GM18502 (cell line): ENCODE measurements around the gene VPS29.
"Not testable (repeated sequence)": the region's sequence is repeated elsewhere in the genome, so short reads cannot be mapped to it uniquely, and the experiment has no call there.

Experiments
- ATAC-seq: cut with Tn5 transposase; IDR thresholded peaks from one replicate; pipeline ENCODE4 v1.9.1; 2021; ENCODE audit warnings: mild to moderate bottlenecking; ENCODE audit not compliant: unreplicated experiment, poor library complexity

VPS29 gene

DNA sequence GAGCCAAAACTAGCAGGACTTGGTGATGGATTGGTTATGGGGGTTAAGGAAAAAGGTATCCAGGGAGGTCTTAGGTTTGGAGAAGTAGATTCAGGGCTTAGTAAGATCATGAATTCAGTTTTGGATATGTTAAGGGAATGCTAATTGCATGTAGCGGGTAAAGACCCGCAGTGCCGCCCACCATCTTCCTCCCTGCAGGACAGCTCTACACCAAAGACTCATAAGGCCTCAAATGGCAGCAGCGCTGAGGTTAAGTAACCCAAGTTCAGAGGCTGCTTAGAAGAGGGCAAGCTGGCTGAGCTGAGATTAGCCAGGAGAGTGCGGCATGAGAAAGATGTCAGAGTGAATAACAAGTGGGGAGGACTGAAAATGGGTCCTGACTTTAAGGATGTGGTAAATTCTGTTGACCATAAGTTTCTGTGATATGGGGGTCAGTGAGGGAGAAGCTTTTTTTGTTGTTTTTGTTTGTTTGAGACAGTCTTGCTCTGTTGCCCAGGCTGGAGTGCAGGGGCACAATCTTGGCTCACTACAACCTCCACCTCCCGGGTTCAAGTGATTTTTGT, 26.4 kb upstream of the VPS29 start:
- ATAC-seq = no peak

DNA sequence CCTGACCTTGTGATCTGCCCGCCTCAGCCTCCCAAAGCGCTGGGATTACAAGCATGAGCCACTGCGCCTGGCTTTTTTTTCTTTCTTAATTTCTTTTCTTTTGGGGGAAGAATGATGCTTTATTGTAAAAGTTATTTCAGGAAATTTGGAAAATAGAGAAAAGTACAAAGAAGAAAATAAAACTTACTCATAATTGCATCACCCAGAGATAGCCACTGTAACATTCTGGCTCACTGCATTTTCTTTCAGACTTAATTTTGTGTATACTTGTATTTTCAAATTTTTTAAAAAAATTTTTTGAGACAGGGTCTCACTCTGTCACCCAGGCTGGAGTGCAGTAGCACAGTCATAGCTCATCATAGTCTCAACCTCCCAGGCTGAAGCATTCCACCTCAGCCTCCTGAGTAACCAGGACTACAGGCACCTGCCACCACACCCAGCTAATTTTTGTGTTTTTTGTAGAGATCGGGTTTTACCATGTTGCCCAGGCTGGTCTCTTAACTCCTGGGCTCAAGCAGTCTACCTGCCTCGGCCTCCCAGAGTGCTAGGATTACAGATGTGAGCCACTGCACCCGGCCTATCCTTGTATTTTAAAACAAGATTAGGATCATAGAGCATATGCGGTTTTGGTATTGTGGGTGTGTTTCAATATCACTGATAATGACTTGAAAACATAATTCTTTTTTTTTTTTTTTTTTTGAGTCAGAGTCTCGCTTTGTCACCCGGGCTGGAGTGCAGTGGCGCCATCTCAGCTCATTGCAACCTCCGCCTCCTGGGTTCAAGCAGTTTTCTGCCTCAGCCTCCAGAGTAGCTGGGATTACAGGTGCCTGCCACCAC, 19.2 kb upstream of the VPS29 start:
- ATAC-seq = not testable (repeated sequence)

DNA sequence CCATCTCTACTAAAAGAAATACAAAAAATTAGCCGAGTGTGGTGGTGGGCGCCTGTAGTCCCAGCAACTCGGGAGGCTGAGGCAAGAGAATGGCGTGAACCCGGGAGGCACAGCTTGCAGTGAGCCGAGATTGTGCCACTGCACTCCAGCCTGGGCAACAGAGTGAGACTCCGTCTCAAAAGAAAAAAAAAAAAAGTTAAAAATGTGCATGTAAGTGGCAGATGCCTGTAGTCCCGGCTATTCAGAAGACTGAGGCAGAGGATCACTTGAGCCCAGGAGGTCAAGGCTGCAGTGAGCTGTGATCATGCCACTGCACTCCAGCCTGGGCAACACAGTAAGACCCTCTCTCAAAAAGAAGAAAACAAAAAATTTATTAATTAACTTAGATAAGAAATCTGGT, 16.1 kb upstream of the VPS29 start:
- ATAC-seq = not testable (repeated sequence)

DNA sequence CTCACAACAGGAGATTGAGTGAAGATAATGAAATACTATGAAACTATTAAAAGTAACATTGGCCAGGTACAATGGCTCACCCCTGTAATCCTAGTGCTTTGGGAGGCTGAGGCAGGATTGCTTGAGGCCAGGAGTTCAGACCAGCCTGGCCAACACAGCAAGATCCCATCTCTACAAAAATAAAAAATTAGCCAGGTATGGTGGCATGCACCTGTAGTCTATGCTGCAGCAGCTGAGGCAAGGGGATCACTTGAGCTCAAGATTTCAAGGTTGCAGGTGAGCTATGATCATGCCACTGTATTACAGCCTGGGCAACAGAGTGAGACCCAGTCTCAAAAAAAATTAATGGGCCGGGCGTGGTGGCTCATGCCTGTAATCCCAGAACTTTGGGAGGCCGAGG, 15.1 kb upstream of the VPS29 start:
- ATAC-seq = no peak

DNA sequence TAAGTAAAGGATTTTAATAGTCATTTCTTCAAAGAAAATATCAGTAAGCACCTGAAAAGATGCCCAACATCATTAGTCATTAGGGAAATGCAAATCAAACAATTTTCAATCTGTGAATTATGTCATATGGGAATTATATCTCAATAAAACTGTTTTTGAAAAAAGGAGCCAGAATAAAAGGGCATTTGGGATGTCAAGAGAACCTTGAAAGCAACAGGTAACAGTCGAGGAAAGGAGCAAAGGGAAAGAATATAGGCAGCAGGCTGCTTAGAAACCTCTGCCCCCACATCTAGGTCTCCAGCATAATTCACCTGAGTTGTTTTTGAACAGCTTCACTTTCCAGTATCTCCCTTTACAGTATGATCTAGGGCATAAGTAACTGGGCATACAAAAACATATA, 12.5 kb upstream of the VPS29 start:
- no peak for ATAC-seq

DNA sequence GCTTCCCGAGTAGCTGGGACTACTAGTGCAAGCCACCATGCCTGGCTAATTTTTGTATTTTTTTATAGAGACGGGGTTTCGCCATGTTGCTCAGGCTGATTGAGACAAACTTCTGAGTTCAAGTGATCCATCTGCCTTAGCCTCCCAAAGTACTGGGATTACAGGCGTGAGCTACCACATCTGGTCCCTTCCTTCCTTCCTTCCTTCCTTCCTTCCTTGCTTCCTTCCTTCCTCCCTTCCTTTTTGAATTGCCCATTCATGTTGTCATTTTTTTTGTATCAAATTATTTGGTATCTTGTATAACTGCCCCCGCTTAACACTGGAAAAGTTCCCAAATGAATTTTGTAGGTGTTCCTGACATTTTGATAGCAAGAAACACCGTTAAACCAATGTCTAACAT, 11.9 kb upstream of the VPS29 start:
- no peak for ATAC-seq

DNA sequence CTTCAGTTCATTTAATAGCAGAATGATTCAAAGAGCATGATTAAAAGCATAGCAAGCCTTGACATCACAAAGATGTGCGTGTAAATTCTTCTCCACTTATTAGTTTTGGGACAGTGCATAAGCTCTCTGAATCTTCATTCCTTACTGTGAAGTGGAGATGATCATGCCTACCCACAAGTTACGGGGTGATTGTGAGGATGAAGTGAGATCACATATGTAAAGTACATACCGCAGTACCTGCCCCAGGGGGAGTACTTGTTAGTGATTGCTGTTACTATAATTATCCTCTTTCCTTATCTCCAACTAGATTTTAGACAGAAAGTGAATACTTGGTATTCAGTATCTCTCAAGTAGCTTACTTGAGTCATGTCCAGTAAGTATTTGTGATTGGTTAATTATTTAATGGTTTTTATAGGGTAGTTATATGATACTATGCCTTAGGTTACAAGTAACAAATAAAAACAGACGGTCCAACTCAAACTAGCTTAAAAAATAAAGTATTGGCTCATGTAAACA, 6.2 kb upstream of the VPS29 start:
- ATAC-seq = no peak

DNA sequence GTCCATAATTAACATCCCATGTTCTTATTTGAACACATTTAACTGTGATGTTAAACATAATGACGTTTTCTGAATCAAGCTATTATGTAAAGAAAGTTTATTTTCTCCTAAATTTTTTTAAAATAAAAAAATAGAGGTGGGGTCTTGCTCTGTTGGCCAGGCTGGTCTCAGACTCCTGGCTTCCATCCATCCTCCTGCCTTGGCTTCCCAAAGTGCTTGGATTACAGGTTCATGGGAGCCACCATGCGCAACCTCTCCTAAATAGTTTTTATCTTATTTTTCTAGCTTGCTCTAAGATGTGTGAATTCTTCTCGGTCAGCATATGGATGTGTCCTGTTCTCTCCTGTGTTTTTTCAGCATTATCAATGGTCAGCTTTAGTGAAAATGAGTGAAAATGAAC, 3.4 kb upstream of the VPS29 start:
- ATAC-seq = no peak

DNA sequence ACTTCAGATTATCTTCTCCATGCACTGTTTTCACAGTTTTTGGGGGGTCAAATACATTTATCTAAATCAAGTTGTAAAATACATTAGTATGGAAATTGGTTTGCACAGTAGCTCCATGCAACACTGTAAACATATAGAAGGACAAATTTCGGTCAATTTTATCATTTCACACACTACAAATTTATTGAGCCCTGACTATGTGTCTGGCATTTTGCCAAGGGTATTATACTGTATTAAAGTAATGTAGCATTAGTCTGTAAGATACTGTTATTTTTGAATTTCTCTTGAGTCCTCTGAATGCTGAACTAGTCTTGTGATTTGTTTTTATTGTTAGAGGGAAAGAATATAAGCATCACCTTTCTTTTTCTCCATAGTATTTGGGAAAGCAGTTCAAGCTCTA, 1.5 kb upstream of the VPS29 start:
- no peak for ATAC-seq

DNA sequence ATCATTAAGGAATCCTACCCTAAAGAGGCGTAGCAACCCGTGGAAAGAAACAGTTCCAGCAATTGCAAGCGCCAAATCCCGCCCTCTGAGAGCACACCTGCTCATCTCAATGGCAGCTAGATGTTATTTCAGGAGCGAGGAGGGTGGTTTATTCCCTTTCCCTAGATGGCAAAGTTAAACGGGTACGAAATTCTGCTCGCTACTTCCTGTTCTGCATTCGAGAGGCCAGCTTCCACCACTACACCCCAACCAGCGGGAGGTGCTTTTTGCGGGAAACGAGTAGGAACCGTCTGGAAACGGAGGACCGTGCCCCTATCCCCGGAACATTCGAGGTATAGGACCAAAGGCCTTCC, 536 bp downstream of the VPS29 start:
- peak; percentile 11 for ATAC-seq

DNA sequence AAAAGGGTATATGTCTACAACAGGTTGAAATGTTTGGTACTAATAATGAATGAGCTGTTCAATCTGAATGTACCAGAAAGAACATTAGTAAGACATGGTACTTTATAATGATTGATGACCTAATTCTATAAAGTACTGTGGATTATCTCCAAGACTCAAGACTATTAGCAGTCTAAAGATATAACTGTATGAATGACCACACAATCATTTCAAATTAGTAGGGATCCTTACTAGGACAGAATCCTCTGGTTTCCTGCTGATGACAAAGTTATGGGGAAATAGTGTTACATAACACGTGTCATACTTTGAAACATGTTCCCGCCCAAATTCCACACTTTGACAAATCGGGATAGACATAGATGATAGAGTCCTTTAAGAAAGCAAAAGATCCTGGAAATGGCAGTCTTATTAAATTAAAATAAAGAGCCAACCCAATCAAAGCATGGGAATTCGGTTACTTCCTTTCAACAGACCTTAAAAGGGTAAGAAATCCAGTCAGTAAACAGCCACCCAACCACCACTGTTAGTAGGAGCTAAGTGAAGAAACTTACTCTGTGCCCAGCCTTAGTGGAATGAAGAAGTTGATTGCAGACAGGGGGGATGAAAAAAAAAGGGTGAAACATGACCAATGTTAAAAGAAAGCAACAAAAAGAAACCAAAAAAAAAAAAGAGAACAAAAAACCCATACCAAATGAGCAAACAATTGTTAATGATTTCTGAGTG, 2.8 kb downstream of the VPS29 start:
- ATAC-seq = no peak

DNA sequence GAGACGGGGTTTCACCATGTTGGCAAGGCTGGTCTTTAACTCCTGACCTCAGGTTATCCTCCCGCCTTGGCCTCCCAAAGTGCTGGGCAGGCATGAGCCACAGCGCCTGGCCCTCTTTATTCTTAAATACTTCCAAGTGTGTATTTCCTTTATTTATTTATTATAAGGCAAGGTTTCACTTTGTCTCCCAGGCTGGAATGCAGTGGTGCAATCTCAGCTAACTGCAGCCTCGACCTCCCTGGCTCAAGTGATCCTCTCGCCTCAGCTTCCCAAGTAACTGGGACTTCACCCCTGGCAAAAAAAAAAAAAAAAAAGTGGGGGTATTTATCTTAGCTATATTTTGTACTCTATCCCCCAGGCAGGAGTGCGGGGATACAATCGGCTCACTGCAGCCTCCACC, 26.5 kb downstream of the VPS29 start:
- no peak for ATAC-seq

DNA sequence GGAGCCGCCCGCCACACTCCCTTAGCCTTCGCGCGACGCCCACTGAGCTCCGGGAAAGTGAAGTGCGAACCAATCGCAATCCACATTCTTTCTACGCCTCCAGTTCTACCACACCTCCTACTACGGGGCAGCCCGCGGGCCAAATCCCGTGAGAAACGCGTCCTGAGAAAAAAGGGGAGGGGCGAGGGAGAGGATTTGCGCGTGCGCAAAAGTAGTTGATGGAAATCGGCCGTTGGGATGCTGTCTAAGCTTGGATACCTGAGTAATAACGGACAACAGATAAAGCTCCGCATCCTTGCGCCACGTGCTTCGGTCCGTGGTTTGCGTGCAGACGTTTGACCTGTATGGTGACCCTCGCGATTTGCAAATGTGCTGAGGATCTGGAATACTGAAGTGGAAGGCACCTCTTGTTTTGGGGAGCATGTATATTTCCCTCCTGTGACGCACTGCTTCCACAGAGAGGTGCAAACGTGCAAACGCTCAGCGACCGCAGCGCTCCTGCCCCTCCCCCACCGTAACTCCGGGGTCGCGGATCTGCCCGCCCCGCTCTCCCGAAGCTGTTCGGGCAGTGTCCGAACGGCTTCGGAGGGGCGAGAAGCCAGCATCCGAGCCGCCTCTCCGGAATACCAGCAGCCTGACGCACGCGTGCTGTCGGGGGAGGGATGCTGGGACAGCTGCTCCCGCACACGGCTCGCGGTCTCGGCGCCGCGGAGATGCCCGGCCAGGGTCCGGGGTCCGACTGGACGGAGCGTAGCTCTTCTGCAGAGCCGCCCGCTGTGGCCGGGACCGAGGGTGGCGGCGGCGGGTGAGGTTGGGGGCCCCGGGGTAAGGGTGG, 33.5 kb downstream of the VPS29 start, which contains the start of the genes FAM216A and GPN3:
FAM216A (plus strand) TSS at position 632 of the 835 bp plus-strand sequence; CDS start at position 663, 31 bp downstream.
GPN3 (minus strand) TSS at position 44 of the 835 bp plus-strand sequence. CDS start 54 bp downstream, outside the sequence.
- peak; percentile 78 for ATAC-seq

DNA sequence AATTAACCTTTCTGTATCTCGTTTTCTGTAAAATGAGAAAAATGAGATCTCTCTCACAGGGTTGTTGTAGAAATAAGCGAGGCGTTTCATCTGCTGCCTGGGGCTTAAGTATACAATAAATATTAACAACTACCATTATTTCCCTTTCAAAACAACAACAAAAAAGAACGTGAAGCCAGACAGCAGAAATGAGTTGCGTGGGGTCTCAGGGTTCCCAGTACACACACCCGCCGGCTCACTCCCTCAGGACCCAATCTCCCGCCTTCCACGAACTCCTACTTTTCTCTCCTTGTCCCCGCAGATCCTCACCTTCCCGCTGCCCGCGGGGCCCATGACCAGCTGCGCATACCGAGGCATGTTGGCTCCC, 34.1 kb downstream of the VPS29 start:
- no peak for ATAC-seq

DNA sequence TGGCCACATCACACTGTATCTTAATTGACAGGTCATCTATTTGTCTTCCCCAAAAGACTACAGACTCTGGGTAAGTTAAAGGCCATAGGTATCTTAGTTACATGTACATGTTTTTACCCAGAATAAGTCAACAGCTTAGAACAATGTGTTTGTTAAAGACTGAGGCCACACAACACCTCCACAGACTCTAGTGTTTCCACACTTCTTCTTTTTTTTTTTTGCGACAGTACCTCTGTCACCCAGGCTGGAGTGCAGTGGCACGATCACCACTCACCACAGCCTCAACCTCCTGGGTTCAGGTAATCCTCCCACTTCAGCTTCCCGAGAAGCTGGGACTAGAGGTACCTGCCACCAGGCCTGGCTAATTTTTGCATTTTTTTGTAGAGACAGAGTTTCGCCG, 35.1 kb downstream of the VPS29 start:
- no peak for ATAC-seq

DNA sequence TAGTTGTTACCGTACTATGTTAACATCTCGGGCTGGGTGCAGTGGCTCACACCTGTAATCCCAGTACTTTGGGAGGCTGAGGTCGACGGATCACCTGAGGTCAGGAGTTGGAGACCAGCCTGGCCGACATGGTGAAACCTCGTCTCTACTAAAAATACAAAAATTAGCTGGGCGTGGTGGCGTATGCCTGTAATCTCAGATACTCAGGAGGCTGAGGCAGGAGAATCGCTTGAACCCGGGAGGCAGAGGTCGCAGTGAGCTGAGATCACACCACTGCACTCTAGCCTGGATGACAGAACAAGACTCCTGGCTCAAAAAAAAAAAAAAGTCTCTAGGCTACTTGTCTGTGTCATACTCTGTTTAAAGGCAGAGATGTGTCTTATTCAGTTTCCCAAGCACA, 36.1 kb downstream of the VPS29 start:
- not testable (repeated sequence) for ATAC-seq

DNA sequence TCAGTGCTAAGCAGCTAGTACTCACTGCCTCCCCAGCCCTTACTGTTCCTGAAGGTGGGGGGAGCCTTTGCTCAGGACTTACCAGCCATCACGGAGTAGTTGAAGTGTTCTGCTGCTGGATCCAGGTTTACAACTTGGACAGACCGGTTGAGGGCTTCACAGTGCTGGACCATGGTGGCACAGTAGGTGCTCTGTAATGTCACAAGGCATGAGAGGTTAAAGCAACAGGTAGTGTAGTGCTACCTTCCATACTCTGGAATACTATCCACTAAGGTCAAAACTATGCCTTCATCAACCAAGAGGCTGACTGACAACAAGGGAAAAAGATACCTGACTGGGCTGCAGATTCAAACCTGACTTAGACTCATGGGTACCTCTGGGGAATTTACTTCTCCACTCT, 36.9 kb downstream of the VPS29 start:
- no peak for ATAC-seq

DNA sequence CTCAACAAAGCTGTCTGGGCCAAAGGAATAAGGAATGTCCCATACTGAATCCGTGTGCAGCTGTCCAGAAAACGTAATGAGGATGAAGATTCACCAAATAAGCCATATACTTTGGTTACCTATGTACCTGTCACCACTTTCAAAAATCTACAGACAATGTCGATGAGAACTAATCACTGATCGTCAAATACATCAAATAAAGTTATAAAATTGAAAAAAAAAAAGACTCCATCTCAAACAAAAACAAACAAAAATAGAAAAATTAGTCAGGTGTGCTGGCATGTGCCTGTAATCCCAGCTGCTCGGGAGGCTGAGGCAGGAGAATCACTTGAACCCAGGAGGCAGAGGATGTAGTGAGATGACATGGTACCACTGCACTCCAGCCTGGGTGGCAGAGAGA, 40.7 kb downstream of the VPS29 start:
- not testable (repeated sequence) for ATAC-seq

DNA sequence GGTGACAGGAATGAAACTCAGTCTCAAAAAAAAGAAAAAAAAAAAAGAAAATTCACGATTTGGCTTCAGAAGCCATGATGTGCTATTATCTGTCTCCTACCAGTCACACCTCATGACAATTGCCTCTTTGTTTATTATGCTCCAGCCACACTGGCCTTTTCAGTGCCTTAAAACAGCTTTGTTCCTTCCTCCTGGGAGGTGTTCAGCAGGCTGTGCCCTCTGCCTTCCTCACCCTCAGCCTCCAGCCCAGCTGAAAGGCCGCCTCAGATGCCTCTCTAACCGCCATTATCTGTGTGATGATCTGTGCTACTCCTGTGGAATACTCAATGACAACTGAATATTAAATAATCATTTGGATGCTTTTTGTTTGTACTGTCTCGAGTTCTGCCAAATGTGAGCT, 43.2 kb downstream of the VPS29 start:
- no peak for ATAC-seq

DNA sequence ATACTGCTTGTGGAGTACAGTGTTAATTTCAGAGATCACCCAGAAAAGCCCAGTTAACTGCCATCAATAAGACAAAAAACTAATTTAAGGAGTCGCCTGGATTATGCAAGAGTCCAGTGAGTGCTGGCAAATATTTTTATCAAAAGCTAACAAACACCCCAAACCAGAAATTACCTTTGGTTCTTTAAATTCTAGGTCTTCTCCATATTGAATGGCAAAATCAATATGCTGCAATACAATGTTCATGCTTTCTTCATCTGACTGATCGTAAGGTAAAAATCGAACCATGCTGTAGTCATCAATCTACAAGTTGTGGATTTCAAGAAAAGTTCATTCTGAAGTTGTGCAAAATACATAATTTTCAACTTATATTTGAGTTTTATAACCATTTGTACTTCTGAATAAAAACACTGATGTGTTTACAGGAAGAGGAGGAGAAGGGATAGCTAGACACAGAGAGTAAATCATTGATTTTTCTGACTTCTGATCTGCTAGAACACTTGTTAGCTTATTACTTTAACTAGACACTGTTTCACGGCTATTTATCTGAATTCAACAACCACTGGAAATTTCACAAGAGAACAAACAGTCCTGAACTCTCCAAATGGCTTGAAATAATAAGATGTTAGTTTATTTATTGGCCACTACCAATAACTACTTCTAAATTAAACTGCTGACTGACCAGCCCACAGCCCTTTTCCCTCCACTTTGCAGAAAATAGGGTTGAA, 48.2 kb downstream of the VPS29 start:
- ATAC-seq = no peak
